ENCODE data around the gene RUNDC1.
A peak's percentile ranks its signal among the peaks of the same experiment; 100 is the strongest.
"Not testable (repeated sequence)": the region's sequence is repeated elsewhere in the genome, so short reads cannot be mapped to it uniquely, and the experiment has no call there.

The RUNDC1 gene

DNA sequence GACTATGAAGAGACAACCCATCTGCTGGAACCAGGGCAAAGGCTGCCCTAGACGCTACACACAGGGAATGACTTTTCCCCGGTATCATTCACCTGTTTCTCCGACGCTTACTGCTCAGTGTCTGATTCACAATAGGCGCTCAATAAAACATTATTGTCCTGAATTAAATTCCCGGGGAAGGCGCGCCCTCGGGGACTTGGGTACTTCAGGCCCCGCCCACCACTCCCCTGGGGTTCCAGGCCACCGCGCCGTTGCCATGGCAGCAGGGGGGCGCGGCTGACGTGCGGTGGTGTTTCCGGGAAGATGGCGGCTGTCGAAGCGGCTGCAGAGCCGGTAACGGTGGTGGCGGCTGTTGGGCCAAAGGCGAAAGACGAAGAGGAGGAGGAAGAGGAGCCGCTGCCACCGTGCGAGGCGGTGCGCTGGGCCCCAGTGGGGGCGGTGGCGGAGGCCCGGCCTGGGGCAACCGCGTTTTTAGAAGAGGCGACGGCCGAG is at the start of gene RUNDC1:
RUNDC1 (plus strand) TSS at position 292 of the 492 bp plus-strand sequence; CDS start at position 304, 12 bp downstream.
- peak; percentile 88 to 92 for DNase-seq (ENCODE audit: low read depth in 2 of 2)

DNA sequence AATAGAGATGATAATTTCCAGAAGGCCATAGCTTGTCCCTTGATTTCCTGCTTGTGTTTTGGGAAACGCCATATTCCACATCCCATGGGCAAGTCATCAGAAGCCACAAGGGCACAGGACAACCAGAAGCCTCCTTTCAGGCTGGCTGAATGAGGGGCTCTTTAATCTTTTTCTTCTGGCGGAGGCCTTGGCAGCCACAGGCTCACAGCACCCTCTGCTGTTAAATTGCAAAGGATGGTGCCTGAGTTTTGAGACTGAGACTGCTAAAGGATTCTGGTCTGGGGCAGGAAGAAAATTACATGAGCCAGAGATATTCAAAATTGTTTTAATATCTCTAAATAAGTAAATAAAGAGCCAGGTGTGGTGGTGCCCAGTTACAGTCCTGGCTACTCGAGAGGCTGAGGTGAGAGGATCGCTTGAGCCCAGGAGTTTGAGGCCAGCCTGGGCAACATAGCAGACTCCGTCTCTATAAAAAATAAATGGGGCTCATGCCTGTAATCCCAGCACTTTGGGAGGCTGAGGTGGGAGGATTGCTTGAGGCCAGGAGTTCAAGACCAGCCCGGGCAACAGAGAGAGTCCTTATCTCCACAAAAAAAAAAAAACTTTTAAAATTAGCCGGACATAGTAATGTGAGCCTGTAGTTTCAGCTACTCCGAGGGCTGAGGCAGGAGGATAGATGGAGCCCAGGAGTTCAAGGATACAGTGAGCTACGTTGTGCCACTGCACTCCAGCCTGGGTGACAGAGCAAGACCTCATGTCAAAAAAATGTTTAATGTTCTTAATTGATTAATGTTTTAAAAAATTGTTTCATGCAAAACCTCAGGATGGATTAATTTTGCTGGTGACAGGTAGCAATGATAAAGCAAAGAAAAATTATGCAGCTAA is 42.4 kb upstream of the RUNDC1 start:
- DNase-seq (ENCODE audit: low read depth in 2 of 2), result peak in 1 of 2 donors; percentile 13

DNA sequence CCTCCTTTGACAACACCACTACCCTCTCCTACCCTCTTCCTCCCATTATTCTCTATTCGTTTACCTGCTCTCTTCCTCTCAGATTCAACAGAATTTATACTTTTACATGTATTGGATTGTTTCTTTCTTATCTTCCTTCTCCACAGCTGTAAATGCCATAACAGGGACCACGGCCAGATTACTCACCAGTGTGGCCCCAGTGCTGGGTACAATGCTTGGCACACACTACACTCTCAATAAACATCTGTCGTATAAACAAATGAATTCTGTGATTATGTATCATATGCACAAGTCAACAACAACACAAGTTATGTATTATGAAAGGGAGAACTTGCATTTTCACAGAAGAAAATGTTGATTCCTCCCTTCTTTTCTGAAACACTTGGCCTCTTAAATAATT is 36.2 kb upstream of the RUNDC1 start:
- DNase-seq (ENCODE audit: low read depth in 2 of 2), result no peak

DNA sequence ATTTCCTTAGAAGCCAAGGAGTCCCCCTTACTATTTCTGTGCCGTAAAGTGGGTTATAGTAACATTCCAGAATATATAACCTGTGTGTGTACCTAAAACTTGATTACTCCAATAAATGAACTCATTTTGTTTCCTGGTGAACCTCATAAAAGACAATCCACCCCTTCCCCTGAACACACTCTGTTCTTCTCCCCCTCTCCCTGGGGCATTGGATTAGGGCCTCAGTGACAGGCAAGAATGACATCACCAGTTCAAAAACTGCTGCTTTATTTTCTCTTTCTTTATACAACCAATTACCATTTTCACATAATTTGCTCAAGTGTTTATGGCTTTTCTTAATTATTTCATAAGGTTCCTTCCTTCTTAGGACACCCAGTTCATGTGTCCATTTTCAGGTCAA is 33.6 kb upstream of the RUNDC1 start:
- DNase-seq (ENCODE audit: low read depth in 2 of 2), result no peak

DNA sequence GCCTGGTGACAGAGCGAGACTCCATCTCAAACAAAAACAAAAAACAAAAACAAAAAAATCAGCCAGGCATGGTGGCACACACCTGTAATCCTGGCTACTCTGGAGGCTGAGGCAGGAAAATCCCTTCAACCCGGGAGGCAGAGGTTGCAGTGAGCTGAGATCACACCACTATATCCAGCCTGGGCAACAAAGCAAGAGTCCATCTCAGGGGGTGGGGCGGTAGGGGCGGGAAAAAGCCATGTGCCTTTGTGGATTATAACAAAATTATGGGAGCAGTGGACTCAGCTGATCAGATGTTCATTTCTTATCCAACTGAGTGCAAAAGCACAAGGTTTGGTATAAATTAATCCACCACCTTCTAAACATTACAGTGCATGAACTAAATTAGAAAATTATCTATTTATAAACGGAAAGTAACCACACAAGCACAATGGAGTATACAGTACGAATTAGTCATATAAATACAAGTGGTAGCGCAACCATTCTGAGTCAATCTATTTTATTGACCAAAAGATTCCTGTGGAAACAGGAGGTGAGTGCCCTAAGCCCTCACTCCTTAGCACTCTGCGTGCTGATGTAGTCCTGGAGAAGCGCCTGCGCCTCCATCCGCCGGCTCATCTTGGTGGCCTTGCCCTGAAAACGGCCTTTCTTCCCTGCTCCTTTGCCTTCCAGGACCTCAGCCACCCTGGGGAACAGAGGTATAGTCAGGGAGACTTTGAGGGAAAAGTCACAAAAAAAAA is 30.2 kb upstream of the RUNDC1 start:
- DNase-seq (ENCODE audit: low read depth in 2 of 2), result no peak

DNA sequence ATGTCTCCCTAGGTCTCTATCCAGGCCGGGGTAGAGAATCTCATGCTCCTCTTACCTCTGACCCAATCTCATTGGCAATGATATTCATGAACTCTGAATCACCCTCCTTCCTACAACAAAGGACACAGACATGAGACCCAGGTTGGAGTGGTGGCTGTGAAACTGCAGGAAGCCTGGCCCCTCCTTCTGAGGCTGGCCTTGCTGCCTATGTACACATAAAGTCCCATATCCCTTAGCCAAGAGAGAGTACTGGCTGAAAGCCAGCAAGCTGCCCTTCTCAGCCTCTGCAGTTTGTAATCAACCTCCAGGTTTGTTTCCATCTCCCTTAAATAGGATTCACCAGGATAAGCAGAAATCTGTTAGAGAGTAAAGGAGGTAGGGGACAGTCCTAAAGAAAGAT is 26.7 kb upstream of the RUNDC1 start:
- DNase-seq (ENCODE audit: low read depth in 2 of 2), result no peak

DNA sequence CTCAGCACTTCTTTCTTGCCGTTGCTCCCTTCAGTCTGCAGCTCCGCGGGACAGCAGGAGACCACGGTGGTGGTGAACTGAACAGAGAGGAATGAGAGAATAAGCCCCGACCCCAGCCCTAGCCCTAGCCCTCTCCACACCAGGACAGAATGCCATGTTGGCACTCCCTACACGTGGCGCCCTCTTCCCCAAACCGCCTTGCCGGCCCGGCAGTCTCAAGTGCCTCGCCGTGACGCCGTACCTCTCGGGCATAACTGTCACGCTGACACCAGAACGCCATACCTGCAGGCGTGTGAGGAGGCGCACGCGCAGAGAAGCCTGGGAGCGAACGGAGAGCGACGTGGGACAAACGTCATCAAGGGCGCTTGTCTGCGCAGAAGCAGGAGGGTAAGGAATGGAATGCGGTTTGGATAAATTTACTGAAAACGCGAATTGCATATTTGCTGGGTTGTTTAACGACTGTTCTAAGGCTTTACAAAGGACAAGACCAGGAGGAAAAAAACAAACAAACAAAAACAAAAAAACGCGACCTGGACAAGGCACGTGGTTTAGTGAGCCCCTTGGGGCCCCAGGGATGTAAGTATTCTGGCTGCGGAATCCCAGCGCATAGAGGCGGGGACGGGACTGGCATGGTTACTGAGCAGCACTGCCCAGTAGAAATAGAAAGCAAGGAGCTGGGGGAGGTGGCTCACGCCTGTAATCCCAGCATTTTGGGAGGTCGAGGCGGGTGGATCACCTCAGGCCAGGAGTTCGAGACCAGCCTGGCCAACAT is 16.0 kb upstream of the RUNDC1 start, which contains the start of gene AARSD1:
AARSD1 (minus strand) TSS at position 294 of the 772 bp plus-strand sequence; CDS start at position 280, 14 bp downstream.
- DNase-seq (ENCODE audit: low read depth in 2 of 2), result peak; percentile 73 to 84

DNA sequence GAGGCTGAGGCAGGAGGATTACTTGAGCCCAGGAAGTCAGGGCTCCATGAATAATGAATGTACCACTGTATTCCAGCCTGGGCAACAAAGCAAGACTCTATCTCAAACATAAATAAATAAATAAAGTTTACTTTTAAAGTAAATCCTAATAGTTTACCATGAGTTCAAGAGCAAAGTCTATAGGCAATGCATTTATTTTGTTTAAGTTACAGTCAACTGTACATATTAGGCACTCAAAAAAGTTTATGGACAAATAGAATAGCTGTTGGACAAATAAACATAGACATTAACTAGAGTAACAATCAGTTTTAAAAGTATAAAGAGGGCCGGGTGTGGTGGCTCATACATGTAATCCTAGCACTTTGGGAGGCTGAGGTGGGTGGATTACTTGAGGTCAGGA is 12.4 kb upstream of the RUNDC1 start:
- DNase-seq (ENCODE audit: low read depth in 2 of 2), result no peak

DNA sequence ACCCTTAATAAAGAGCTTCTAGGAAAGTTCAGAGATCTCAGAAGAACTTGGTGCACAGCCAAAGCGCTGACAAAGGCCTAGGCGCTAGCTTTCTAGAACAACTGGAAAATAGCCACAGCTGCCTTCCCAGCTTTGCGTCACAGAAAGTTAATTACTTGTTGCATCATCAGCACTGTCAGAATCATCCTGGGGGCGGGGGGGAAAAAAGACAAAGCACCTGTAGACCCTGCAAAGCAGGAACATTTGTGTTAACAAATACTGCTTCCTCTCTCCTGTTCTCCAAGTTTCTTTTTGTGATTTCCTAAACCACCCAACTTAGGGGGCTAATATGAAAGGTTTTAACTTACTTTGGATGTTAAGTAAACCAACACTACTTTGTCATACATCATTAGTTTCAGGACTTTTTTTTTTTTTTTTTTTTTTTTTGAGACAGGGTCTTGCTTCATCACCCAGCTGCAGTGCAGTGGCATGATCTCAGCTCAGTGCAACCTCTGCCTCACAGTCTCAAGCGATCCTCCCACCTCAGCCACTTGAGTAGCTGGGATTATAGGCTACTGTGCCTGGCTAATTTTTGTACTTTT is 11.3 kb upstream of the RUNDC1 start:
- no peak for DNase-seq (ENCODE audit: low read depth in 2 of 2)

DNA sequence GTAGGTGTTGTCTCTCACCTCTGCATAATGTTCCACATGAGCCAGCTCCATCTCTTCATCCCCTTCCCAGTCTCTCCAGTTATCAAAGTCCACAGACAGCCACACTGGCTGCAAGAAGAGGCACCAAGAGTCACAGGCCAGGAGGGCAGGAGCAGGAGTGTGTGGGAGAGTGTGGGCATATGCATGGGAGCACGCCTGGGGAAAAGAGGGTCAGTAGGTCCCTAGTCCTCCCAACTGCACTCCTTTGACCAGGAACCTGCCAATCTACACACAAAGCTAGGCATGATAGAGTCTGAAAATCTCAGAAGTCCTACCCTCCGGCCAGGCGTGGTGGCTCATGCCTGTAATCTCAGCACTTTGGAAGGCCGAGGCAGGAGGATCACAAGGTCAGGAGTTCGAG is 8.8 kb upstream of the RUNDC1 start:
- DNase-seq (ENCODE audit: low read depth in 2 of 2), result no peak

DNA sequence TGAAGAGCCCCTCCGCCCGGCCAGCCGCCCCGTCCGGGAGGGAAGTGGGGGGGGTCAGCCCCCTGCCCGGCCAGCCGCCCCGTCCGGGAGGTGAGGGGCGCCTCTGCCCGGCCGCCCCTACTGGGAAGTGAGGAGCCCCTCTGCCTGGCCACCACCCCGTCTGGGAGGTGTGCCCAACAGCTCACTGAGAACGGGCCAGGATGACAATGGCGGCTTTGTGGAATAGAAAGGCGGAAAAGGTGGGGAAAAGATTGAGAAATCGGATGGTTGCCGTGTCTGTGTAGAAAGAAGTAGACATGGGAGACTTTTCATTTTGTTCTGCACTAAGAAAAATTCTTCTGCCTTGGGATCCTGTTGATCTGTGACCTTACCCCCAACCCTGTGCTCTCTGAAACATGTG is 7.0 kb upstream of the RUNDC1 start:
- DNase-seq (ENCODE audit: low read depth in 2 of 2), result not testable (repeated sequence)

DNA sequence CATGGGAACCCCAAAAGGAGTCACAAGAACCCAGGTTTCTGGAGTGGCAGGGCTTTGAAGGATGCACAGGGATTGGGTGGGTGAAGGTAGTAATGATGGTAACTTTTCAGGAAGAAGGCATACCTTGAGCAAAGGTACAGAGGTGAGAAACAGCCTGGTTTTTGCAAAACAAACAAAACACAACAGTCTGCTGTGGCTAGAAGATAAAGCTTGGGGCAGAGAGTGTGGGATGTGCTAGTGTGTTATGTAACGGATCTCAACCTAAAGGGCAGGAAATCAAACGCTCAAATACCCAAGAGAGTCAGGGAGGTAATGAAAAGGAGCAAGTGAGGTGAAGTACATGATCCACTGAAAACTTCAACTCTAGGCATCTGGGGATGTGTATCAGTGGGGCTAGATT is 5.1 kb upstream of the RUNDC1 start:
- no peak for DNase-seq (ENCODE audit: low read depth in 2 of 2)

DNA sequence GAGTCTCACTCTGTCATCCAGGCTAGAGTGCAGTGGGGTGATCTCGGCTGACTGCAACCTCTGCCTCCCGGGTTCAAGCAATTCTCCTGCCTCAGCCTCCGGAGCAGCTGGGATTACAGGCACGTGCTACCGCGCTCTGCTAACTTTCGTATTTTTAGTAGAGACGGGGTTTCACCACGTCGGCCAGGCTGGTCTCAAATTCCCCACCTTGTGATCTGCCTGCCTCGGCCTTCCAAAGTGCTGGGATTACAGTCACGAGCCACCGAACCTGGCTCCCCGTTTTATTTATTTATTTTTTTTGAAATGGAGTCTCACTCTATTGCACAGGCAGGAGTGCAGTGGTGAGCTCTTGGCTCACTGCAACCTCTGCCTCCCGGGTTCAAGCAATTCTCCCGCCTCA is 4.7 kb upstream of the RUNDC1 start:
- not testable (repeated sequence) for DNase-seq (ENCODE audit: low read depth in 2 of 2)

DNA sequence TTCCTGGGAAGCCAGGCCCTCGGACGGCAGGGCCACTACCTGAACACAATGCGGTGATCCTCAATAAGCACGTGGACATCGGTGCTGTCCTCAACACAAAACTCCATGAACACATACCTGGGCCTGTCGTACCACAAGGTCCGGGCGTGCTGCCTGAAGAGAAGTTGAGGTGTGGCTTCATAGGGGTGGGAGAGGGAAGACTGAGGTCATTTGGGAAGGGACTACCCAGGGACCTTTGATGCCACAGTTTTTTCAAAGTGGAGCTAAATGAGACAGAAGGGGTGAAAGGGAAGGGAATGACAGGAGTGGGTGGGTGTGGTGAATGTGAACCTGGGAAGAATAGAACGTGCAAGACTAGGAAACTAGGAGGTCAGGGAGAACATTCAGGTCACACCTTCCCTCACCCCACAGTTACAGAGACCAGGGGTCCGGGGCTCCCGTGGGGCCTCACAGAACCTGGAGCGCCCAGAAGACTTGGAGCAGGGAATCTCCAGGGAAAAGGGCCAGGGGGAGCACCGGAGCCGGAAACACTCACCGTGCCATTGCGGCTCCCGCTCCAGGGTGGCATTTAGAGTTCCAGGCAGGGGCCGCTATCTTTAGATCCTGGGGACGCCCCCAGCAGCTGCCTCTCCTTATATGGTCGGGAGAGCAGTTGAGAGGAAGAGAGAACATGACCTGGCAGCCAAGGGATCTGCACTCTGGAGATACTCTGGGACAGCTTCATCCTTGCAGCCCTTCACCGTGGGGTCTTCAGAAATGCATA is 673 bp upstream of the RUNDC1 start, which contains the start of gene PTGES3L:
PTGES3L (minus strand) TSS at position 570 of the 763 bp plus-strand sequence; CDS start at position 543, 27 bp downstream.
- peak in 1 of 2 donors; percentile 21 for DNase-seq (ENCODE audit: low read depth in 2 of 2)

DNA sequence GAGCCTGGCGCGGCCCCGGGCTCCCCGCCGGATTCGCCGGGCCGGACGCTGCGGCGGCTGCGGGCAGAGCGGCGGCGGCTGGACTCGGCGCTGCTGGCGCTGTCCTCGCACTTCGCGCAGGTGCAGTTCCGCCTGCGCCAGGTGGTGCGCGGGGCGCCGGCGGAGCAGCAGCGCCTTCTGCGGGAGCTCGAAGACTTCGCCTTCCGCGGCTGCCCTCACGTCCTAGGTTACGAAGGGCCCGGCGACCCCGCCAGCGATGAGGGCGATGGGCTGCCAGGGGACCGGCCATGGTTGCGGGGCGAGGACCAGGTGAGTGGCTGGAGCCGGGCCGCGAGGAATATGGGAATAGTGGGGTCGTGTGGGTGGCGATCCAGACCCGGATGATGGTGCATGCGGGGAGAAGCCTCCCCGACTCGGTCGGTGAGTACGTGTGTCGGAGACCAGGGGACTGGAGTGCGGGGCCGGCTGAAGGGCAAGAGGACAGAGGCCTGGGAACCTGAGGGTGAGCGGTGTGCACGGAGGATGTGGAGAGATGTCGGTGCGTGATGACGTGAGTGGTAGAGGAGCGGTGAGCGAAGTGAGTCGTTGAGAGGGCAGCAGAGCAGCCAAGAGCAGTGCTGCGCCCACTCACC is 517 bp downstream of the RUNDC1 start:
- peak; percentile 52 to 59 for DNase-seq (ENCODE audit: low read depth in 2 of 2)

DNA sequence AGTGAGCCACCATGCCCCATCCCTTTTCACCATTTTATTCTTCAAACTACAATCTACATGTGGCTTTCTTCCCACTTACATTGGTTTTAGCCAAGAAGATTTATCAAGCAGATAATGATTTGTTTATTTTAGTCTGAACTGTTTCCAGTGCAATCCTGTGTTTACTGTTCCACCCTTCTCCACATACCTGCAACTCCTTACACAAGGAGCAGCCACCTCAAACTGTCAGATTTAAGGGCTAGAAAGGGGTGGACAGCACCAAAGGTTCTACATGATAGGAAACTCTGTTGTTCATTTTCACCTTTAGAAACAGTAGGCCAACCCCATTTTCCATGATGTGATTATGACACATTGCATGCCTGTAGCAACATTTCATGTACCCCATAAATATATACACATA is 1.9 kb downstream of the RUNDC1 start:
- no peak for DNase-seq (ENCODE audit: low read depth in 2 of 2)

DNA sequence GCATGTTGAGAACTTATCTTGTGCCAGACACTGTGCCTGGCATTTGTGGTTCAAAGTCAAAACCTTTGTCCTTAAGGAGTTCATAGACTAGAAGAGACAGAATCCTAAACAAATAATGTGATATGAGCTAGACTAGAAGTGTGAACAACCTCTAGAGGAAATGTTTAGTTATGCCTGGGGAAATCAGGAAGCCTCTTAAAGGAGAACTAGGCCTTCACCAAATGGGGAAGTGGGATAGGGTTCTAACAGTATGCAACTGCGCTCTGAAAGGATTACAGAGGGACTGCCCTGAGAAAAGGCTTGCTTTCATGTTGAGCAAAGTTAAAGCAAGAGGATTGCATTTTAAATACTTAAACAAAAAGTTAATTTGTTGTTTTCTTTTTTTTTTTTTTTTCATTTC is 4.9 kb downstream of the RUNDC1 start:
- no peak for DNase-seq (ENCODE audit: low read depth in 2 of 2)

DNA sequence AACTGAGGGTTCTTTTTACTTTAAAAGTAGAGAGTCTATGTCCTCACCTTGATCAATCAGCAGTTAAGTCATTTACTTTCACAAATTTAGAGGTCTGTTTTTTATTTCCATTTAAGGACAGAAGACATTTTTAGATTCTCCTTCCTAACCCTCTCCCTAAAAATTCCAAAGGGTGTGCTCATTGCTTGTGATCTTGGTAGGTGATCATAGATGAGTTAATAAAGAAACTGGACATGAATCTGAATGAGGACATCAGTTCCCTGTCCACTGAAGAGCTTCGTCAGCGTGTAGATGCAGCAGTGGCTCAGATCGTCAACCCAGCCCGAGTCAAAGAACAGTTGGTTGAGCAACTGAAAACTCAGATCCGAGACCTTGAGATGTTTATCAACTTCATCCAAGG is 8.8 kb downstream of the RUNDC1 start:
- no peak for DNase-seq (ENCODE audit: low read depth in 2 of 2)

DNA sequence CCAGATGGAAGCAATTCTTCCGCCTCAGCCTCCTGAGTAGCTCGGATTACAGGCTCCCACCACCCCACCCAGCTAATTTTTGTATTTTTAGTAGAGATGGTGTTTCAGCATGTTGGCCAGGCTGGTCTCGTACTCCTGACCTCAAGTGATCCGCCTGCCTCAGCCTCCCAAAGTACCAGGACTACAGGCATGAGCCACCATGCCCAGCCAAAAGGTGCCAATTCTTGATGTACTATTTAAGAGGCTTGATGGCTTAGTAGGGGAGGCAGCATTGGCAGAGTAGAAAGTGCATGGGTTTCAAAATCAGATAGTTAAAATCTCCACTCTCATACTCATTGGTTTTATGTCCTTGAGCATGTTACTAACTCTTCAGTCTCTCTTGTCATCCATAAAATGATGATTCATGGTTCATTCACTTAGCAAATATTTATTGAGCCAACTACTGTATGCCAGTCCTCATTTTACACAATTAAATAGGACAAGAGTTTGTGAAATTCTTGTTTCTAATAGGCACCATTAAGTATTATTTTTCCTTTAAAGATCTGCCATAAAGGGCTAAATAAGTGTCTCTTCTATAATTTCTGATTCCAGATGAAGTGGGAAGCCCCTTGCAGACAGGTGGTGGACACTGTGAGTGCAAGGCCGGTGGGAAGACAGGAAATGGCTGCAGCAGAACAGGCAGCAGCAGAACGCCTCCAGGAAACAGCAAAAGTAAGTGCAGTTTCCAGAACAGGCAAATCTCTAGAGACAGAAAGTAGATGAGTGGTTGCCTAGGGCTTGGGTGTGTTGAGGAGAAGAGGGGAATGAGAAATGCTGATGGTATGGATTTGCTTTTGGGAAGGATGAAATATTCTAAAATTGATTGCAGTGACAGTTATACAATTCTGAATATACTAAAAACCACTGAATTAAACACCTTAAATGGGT is 9.6 kb downstream of the RUNDC1 start:
- no peak for DNase-seq (ENCODE audit: low read depth in 2 of 2)

All from stimulated activated CD8-positive, alpha-beta memory T cell treated with anti-CD3 and anti-CD28 coated beads, Interleukin-2, amount 100 ng/mL, for 48 hours (primary cell).